Measurements from ENCODE around the gene WDR82. TPM values are rescaled to one million over a fixed set of nuclear protein-coding genes. Genes with fewer than 3 reads are reported as not detected.

The WDR82 gene
- total and polyA plus RNA-seq, 2 of the 4 experiments (the other 2 are of a cell fraction), result 38.1 to 68.1 TPM

DNA sequence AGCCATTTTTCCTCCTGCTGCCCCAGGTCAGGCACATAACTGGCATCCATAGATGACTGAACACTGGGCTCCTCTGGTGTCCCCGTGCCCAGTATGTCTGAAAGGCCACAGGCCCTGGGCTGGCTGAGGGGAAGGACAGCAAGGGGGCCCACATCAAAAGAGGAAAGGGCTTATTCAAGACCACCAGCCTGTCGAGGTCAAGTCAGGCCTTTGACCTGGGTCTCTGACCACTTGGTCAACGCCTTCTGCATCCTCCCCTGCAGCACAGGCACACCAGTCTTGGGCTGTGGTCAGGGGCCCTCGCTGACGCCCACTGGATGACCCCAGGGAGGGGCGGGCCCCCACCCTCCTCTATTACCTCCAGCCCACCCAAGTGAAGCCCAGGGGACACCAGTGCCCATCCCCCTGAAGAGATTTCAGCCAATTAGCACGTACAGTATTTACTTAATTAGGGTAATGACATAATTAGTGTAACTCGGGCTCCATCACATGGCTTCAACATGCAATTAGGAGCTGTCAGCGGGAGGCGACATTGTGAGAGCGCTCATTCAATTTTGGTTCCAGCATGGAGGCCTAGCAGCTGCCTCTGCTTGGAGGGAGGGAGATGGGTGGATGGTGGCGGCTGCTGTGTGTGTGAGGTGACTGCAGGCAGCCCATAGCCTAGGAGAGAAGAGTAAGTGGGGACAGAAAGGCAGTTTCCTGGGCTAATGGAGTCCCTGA lies 24.1 kb upstream of the WDR82 start:
- Histone ChIP-seq H3K23ac (ENCODE audit: low read depth, low read length) (no peak overlapping the region), H3K9me3 (ENCODE audit: control insufficient read depth, insufficient read depth, low read length) (no peaks in the 10 kb centered on the region), H2AK5ac (ENCODE audit: low read depth, low read length) (no peak overlapping the region), H3K36me3 (ENCODE audit: control insufficient read depth, insufficient read depth, low read length) (no peaks in the 10 kb centered on the region), H2BK5ac (ENCODE audit: low read depth, low read length, poor library complexity, severe bottlenecking) (no peak overlapping the region), H3K56ac (ENCODE audit: extremely low read depth, insufficient read depth, low read length) (no peak overlapping the region), H2BK20ac (ENCODE audit: low read depth, low read length) (no peak overlapping the region), H3K18ac (ENCODE audit: low read depth, low read length) (no peak overlapping the region), H3K27me3 (ENCODE audit: control insufficient read depth, insufficient read depth, low read length) (no peaks in the 10 kb centered on the region; the same call in 1 of the 2 replicates), H4K8ac (ENCODE audit: low read depth in 2 of 2, low read length in 2 of 2) (no peak overlapping the region), H4K20me1 (ENCODE audit: insufficient read depth, low read length) (no peaks in the 10 kb centered on the region; the same call in none of the 2 replicates), H3K4me1 (ENCODE audit: control insufficient read depth, insufficient read depth, low read length) (peaks cover 11% of the 10 kb centered on the region), H3K79me1 (ENCODE audit: low read depth in 1 of 2, low read length in 2 of 2) (no peaks in the 10 kb centered on the region), H4K5ac (ENCODE audit: low read depth, low read length) (no peak overlapping the region), H2BK15ac (ENCODE audit: low read depth, low read length) (no peak overlapping the region), H2AK9ac (replicated peaks; ENCODE audit: low read depth, low read length, poor library complexity) (no peak overlapping the region), H3K4me2 (ENCODE audit: low read depth, low read length) (no peak overlapping the region), H3K4me3 (ENCODE audit: insufficient read depth, low read depth, low read length) (no peak overlapping the region), H3K27ac (ENCODE audit: insufficient read depth, low read length) (no peak overlapping the region), H3K14ac (replicated peaks; ENCODE audit: low read depth, low read length) (no peak overlapping the region), H3K9ac (ENCODE audit: low read depth, low read length) (no peak overlapping the region), H4K91ac (ENCODE audit: insufficient read depth, low read depth, low read length) (no peak overlapping the region), H2BK120ac (ENCODE audit: low read depth, low read length) (no peak overlapping the region), H3K4ac (ENCODE audit: low read depth, low read length) (no peak overlapping the region), H2AFZ (replicated peaks; ENCODE audit: low read length, poor library complexity) (no peak overlapping the region), H3K9me1 (ENCODE audit: insufficient read depth, low read length) (peaks cover 4% of the 10 kb centered on the region)
- intact Hi-C loops (cut with micrococcal nuclease), result no loop called here
- BruUV-seq (replicated peaks), result no TSS peak
- TF ChIP-seq CHD1 (IDR thresholded peaks at IDR 0.05; ENCODE audit: low read depth, low read length) (no peak), FOS (IDR thresholded peaks at IDR 0.05; ENCODE audit: low read depth, low read length) (no peak), CEBPB (IDR thresholded peaks at IDR 0.05; ENCODE audit: low read depth, low read length) (no peak), MAZ (IDR thresholded peaks at IDR 0.05; ENCODE audit: borderline replicate concordance, low read depth, low read length) (no peak), ELK1 (IDR thresholded peaks at IDR 0.05; ENCODE audit: borderline replicate concordance, low read depth, low read length) (no peak), MAFK (IDR thresholded peaks at IDR 0.05; ENCODE audit: low read depth, low read length) (no peak), MXI1 (IDR thresholded peaks at IDR 0.05; ENCODE audit: borderline replicate concordance, low read depth, low read length) (no peak), USF2 (IDR thresholded peaks at IDR 0.05; ENCODE audit: low read depth, low read length) (no peak), RCOR1 (IDR thresholded peaks at IDR 0.05; ENCODE audit: insufficient replicate concordance, low read length) (no peak), RAD21 (IDR thresholded peaks at IDR 0.05; ENCODE audit: low read length) (no peak), POLR2A (IDR thresholded peaks at IDR 0.05; ENCODE audit: low read depth, low read length) (no peak), NFE2L2 (IDR thresholded peaks at IDR 0.05; ENCODE audit: low read depth, low read length) (no peak)
- TF ChIP-seq, protein P1, sequence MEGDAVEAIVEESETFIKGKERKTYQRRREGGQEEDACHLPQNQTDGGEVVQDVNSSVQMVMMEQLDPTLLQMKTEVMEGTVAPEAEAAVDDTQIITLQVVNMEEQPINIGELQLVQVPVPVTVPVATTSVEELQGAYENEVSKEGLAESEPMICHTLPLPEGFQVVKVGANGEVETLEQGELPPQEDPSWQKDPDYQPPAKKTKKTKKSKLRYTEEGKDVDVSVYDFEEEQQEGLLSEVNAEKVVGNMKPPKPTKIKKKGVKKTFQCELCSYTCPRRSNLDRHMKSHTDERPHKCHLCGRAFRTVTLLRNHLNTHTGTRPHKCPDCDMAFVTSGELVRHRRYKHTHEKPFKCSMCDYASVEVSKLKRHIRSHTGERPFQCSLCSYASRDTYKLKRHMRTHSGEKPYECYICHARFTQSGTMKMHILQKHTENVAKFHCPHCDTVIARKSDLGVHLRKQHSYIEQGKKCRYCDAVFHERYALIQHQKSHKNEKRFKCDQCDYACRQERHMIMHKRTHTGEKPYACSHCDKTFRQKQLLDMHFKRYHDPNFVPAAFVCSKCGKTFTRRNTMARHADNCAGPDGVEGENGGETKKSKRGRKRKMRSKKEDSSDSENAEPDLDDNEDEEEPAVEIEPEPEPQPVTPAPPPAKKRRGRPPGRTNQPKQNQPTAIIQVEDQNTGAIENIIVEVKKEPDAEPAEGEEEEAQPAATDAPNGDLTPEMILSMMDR (conservative IDR thresholded peaks at IDR 0.05; ENCODE audit: low read depth, low read length), result no peak
- POLR2A ChIA-PET (ENCODE audit: unreplicated experiment), result no interaction called here
- WGBS, 2 experiments (ENCODE audit: extremely low coverage in 2 of 2, insufficient read length in 1 of 2), result 81% methylated on average over 3 of the region's 12 CpGs; no CpG with 5 or more reads in 1 of the 2 experiments
- ATAC-seq (ENCODE audit: low read depth), result no peak
- no peak for DNase-seq
- in situ Hi-C loops (cut with MboI; ENCODE audit: low sequenced_read_pairs), result no loop called here
- dilution Hi-C loops (cut with HindIII; ENCODE audit: low sequenced_read_pairs, unreplicated experiment), result no loop called here
- CTCF ChIA-PET, result no interaction called here

Measured in IMR-90 (cell line).